Measurements from ENCODE around the gene CREG2.

Gene CREG2

GRCh38 chr2:101374821-101375561 lies 12.3 kb downstream of the CREG2 start:
- no peak for TF ChIP-seq CTCF (IDR thresholded peaks at IDR 0.05; ENCODE audit: insufficient read depth, missing control alignments)
- DNase-seq (ENCODE audit: insufficient read length, low spot score) (no peak), FAIRE-seq (no peak)

- no peak for FAIRE-seq
Measured at GRCh38 chr2:101372792-101373191, 14.5 kb downstream of the CREG2 start.

GRCh38 chr2:101371636-101372035 lies 15.7 kb downstream of the CREG2 start:
- FAIRE-seq, result no peak

More at GRCh38 chr2:101372792-101373191, 14.5 kb downstream of the CREG2 start:
- no peak for TF ChIP-seq CTCF (IDR thresholded peaks at IDR 0.05; ENCODE audit: insufficient read depth, missing control alignments)
- no peak for DNase-seq (ENCODE audit: insufficient read length, low spot score)

GRCh38 chr2:101369100-101369499 lies 18.2 kb downstream of the CREG2 start:
- no peak for DNase-seq (ENCODE audit: insufficient read length, low spot score)
- TF ChIP-seq CTCF (IDR thresholded peaks at IDR 0.05; ENCODE audit: insufficient read depth, missing control alignments), result no peak
- no peak for FAIRE-seq

More at GRCh38 chr2:101371636-101372035, 15.7 kb downstream of the CREG2 start:
- DNase-seq (ENCODE audit: insufficient read length, low spot score), result no peak
- no peak for TF ChIP-seq CTCF (IDR thresholded peaks at IDR 0.05; ENCODE audit: insufficient read depth, missing control alignments)

GRCh38 chr2:101368376-101368775 lies 18.9 kb downstream of the CREG2 start:
- no peak for FAIRE-seq
- no peak for TF ChIP-seq CTCF (IDR thresholded peaks at IDR 0.05; ENCODE audit: insufficient read depth, missing control alignments)

GRCh38 chr2:101367508-101367907 lies 19.8 kb downstream of the CREG2 start:
- FAIRE-seq (no peak), DNase-seq (ENCODE audit: insufficient read length, low spot score) (peak; percentile 40)
- TF ChIP-seq CTCF (IDR thresholded peaks at IDR 0.05; ENCODE audit: insufficient read depth, missing control alignments), result no peak

More at GRCh38 chr2:101368376-101368775, 18.9 kb downstream of the CREG2 start:
- DNase-seq (ENCODE audit: insufficient read length, low spot score), result no peak

GRCh38 chr2:101364878-101365277 lies 22.4 kb downstream of the CREG2 start:
- DNase-seq (ENCODE audit: insufficient read length, low spot score) (no peak), FAIRE-seq (no peak)
- TF ChIP-seq CTCF (IDR thresholded peaks at IDR 0.05; ENCODE audit: insufficient read depth, missing control alignments), result no peak

All from D721Med (cell line).